ENCODE data around the gene MAP1B. TPM values are rescaled to one million over a fixed set of nuclear protein-coding genes. Genes with fewer than 3 reads are reported as not detected.

Gene MAP1B
- total RNA-seq, 1 experiment from 2014 or later: 135 TPM

DNA sequence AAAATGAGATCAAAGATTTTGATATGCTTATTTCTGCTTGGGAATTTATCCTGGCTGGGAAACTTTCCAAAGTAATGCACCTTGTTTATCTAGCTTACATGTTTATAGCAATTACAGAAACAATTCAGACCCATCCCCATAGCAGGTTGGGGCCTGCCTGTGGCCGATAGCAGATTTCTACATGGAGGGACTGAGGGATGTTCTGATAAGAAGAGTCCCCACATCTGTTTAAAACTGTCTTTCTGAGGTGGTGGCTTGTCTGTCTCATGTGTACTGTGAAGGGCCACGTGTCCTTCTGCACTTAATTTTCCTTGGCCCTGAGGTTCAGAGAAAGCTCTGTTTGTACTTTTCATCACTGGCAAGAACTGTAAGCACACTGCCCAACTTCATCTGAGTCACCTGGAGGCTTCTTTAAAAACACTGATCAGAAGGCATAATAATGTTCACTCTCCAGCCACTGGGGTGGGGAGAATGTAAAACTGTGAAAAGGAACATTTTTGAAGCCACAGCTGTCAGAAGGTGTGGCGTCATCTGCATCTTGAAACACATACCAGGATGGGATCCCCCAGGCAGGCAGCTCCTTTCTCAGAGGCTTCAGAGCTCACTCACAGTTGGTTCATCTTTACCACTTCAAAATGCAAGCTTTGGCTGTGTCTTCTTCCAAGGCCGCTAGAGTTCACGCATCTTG, 80.3 kb downstream of the MAP1B start:
- POLR2A ChIA-PET (ENCODE audit: low non-redundant PET): no interaction called here

DNA sequence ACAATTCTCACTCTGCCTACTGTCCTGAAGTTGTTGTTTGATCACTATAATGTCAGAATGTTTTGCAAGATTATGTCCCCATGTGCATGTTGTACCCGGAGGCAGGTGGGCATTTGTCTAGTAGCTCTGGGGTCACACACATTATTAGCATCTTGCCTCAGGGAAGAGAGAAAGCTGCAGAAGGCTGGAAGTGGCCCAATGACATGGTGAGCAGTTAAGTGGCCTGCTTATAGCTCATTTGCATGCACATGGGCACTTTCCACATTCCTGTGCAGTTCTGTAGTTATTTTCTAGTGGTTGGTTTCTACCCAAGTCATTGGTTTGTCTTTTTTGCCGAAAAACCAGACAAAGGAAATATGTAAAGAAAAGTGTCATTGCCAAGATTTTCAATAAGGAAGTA, 80.9 kb downstream of the MAP1B start:
- Histone ChIP-seq H3K4me3 (ENCODE audit: low read depth, low read length, poor library complexity, severe bottlenecking) (no peak overlapping the region), H3K27ac (ENCODE audit: low read depth, low read length, poor library complexity, severe bottlenecking) (no peak overlapping the region), H3K9me3 (ENCODE audit: low read depth, low read length, poor library complexity, severe bottlenecking) (no peaks in the 10 kb centered on the region), H3K36me3 (ENCODE audit: insufficient read depth, low read length, poor library complexity, severe bottlenecking) (peaks cover 38% of the 10 kb centered on the region), H3K4me1 (ENCODE audit: insufficient read depth, low read length, poor library complexity, severe bottlenecking) (peaks cover 9% of the 10 kb centered on the region), H3K27me3 (replicated peaks; ENCODE audit: insufficient read depth, low read depth, low read length, poor library complexity) (no peaks in the 10 kb centered on the region)
- no peak for TF ChIP-seq EZH2 (IDR thresholded peaks at IDR 0.05; ENCODE audit: borderline replicate concordance, low read depth, low read length, poor library complexity, severe bottlenecking)
- TF ChIP-seq, protein P1, sequence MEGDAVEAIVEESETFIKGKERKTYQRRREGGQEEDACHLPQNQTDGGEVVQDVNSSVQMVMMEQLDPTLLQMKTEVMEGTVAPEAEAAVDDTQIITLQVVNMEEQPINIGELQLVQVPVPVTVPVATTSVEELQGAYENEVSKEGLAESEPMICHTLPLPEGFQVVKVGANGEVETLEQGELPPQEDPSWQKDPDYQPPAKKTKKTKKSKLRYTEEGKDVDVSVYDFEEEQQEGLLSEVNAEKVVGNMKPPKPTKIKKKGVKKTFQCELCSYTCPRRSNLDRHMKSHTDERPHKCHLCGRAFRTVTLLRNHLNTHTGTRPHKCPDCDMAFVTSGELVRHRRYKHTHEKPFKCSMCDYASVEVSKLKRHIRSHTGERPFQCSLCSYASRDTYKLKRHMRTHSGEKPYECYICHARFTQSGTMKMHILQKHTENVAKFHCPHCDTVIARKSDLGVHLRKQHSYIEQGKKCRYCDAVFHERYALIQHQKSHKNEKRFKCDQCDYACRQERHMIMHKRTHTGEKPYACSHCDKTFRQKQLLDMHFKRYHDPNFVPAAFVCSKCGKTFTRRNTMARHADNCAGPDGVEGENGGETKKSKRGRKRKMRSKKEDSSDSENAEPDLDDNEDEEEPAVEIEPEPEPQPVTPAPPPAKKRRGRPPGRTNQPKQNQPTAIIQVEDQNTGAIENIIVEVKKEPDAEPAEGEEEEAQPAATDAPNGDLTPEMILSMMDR (conservative IDR thresholded peaks at IDR 0.05; ENCODE audit: low read depth, low read length): no peak
- no TSS peak for BruUV-seq (replicated peaks)
- POLR2A ChIA-PET (ENCODE audit: low non-redundant PET): no interaction called here
- intact Hi-C loops (cut with micrococcal nuclease; ENCODE audit: unreplicated experiment): no loop called here
- DNase-seq (ENCODE audit: low spot score): no peak
- CTCF ChIA-PET: no interaction called here

More for the DNA sequence above, 80.3 kb downstream of the MAP1B start:
- no peak overlapping the region for H3K27ac ChIP-seq (ENCODE audit: low read depth, low read length, poor library complexity, severe bottlenecking)
- intact Hi-C loops (cut with micrococcal nuclease; ENCODE audit: unreplicated experiment): no loop called here
- H3K9me3 ChIP-seq (ENCODE audit: low read depth, low read length, poor library complexity, severe bottlenecking): no peaks in the 10 kb centered on the region
- peaks cover 15% of the 10 kb centered on the region for H3K4me1 ChIP-seq (ENCODE audit: insufficient read depth, low read length, poor library complexity, severe bottlenecking)
- H3K4me3 ChIP-seq (ENCODE audit: low read depth, low read length, poor library complexity, severe bottlenecking): no peak overlapping the region
- TF ChIP-seq, protein P1 (conservative IDR thresholded peaks at IDR 0.05; ENCODE audit: low read depth, low read length): no peak
- TF ChIP-seq EZH2 (IDR thresholded peaks at IDR 0.05; ENCODE audit: borderline replicate concordance, low read depth, low read length, poor library complexity, severe bottlenecking): no peak
- BruUV-seq (replicated peaks): no TSS peak
- CTCF ChIA-PET: no interaction called here
- no peaks in the 10 kb centered on the region for H3K27me3 ChIP-seq (replicated peaks; ENCODE audit: insufficient read depth, low read depth, low read length, poor library complexity)
- peaks cover 31% of the 10 kb centered on the region for H3K36me3 ChIP-seq (ENCODE audit: insufficient read depth, low read length, poor library complexity, severe bottlenecking)
- DNase-seq (ENCODE audit: low spot score): no peak

DNA sequence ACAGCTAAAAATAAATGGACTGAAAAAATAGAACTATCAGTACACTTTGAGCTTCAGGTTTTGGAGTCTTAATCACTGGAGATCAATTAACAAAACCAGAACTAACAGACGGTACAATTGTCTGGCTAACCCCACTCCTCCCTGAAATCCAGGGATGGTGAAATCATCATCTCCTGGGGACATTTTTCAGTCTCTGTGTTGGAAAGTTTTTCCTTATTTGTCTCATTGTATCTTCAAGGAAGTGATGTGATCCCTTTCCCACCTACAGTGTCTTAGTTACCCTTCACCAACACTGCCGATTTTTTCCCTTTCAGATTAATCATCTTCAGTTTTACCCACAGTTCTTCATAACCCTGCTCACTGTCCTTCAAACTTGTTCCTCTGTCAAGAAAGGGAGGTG, 81.9 kb downstream of the MAP1B start:
- intact Hi-C loops (cut with micrococcal nuclease; ENCODE audit: unreplicated experiment): no loop called here
- POLR2A ChIA-PET (ENCODE audit: low non-redundant PET): no interaction called here
- no peak for DNase-seq (ENCODE audit: low spot score)
- TF ChIP-seq EZH2 (IDR thresholded peaks at IDR 0.05; ENCODE audit: borderline replicate concordance, low read depth, low read length, poor library complexity, severe bottlenecking): no peak
- TF ChIP-seq, protein P1 (conservative IDR thresholded peaks at IDR 0.05; ENCODE audit: low read depth, low read length): no peak
- Histone ChIP-seq H3K36me3 (ENCODE audit: insufficient read depth, low read length, poor library complexity, severe bottlenecking) (peaks cover 42% of the 10 kb centered on the region), H3K27me3 (replicated peaks; ENCODE audit: insufficient read depth, low read depth, low read length, poor library complexity) (no peaks in the 10 kb centered on the region), H3K9me3 (ENCODE audit: low read depth, low read length, poor library complexity, severe bottlenecking) (no peaks in the 10 kb centered on the region), H3K4me3 (ENCODE audit: low read depth, low read length, poor library complexity, severe bottlenecking) (no peak overlapping the region), H3K4me1 (ENCODE audit: insufficient read depth, low read length, poor library complexity, severe bottlenecking) (peaks cover 5% of the 10 kb centered on the region), H3K27ac (ENCODE audit: low read depth, low read length, poor library complexity, severe bottlenecking) (no peak overlapping the region)
- CTCF ChIA-PET: no interaction called here
- no TSS peak for BruUV-seq (replicated peaks)
